ENCODE measurements around the gene CDHR2.
"Not testable (repeated sequence)": the region's sequence is repeated elsewhere in the genome, so short reads cannot be mapped to it uniquely, and the experiment has no call there.

CDHR2 gene

GRCh38 chr5:176575488-176576422 lies 26.6 kb downstream of the CDHR2 start:
- H3K4me3 ChIP-seq = no peak overlapping the region
- no peaks in the 10 kb centered on the region for H3K9me3 ChIP-seq
- no peaks in the 10 kb centered on the region for H3K27me3 ChIP-seq (ENCODE audit: low read depth)
- no peaks in the 10 kb centered on the region for H3K4me1 ChIP-seq
- no peak for DNase-seq (ENCODE audit: low spot score in 2 of 2)
- H3K36me3 ChIP-seq (replicated peaks) = no peaks in the 10 kb centered on the region
- in situ Hi-C loops (cut with MboI; ENCODE audit: low sequenced_read_pairs) = loop anchor here (25.0 kb wide), 1 partner anchor 838 kb away; no protein-coding TSS in a partner anchor

- Histone ChIP-seq H3K36me3 (replicated peaks) (no peaks in the 10 kb centered on the region), H3K9me3 (no peaks in the 10 kb centered on the region), H3K27me3 (ENCODE audit: low read depth) (no peaks in the 10 kb centered on the region), H3K4me1 (no peaks in the 10 kb centered on the region), H3K4me3 (no peak overlapping the region)
- DNase-seq (ENCODE audit: low spot score in 2 of 2) = no peak
- in situ Hi-C loops (cut with MboI; ENCODE audit: low sequenced_read_pairs) = loop anchor here (25.0 kb wide), 1 partner anchor 840 kb away; no protein-coding TSS in a partner anchor
These were observed 28.4 kb downstream of the CDHR2 start for GRCh38 chr5:176577312-176578176.

- in situ Hi-C loops (cut with MboI; ENCODE audit: low sequenced_read_pairs) = loop anchor here (25.0 kb wide), 1 partner anchor 841 kb away; no protein-coding TSS in a partner anchor
- H3K4me1 ChIP-seq = no peaks in the 10 kb centered on the region
- no peaks in the 10 kb centered on the region for H3K36me3 ChIP-seq (replicated peaks)
- H3K9me3 ChIP-seq = no peaks in the 10 kb centered on the region
- DNase-seq (ENCODE audit: low spot score in 2 of 2) = peak in 1 of 2 experiments; percentile 66
- H3K27me3 ChIP-seq (ENCODE audit: low read depth) = no peaks in the 10 kb centered on the region
- no peak overlapping the region for H3K4me3 ChIP-seq
These were observed 29.3 kb downstream of the CDHR2 start for GRCh38 chr5:176578391-176578808.

GRCh38 chr5:176579323-176579722 lies 30.2 kb downstream of the CDHR2 start:
- in situ Hi-C loops (cut with MboI; ENCODE audit: low sequenced_read_pairs) = loop anchor here (25.0 kb wide), 1 partner anchor 842 kb away; no protein-coding TSS in a partner anchor
- no peaks in the 10 kb centered on the region for H3K4me1 ChIP-seq

GRCh38 chr5:176581361-176581760 lies 32.2 kb downstream of the CDHR2 start:
- DNase-seq (ENCODE audit: low spot score in 2 of 2) = no peak
- in situ Hi-C loops (cut with MboI; ENCODE audit: low sequenced_read_pairs) = loop anchor here (25.0 kb wide), 1 partner anchor 844 kb away; no protein-coding TSS in a partner anchor
- Histone ChIP-seq H3K36me3 (replicated peaks) (no peaks in the 10 kb centered on the region), H3K9me3 (0 out of 2 replicates have a peak, but pooled peaks cover 2% of the 10 kb centered on the region), H3K4me1 (no peaks in the 10 kb centered on the region), H3K27me3 (ENCODE audit: low read depth) (no peaks in the 10 kb centered on the region), H3K4me3 (no peak overlapping the region)

More at GRCh38 chr5:176579323-176579722, 30.2 kb downstream of the CDHR2 start:
- H3K9me3 ChIP-seq = no peaks in the 10 kb centered on the region
- no peak overlapping the region for H3K4me3 ChIP-seq
- no peak for DNase-seq (ENCODE audit: low spot score in 2 of 2)
- no peaks in the 10 kb centered on the region for H3K36me3 ChIP-seq (replicated peaks)
- no peaks in the 10 kb centered on the region for H3K27me3 ChIP-seq (ENCODE audit: low read depth)

- H3K4me3 ChIP-seq = no peak overlapping the region
- no peaks in the 10 kb centered on the region for H3K27me3 ChIP-seq (ENCODE audit: low read depth)
- in situ Hi-C loops (cut with MboI; ENCODE audit: low sequenced_read_pairs) = loop anchor here (25.0 kb wide), 1 partner anchor 846 kb away; no protein-coding TSS in a partner anchor
- no peaks in the 10 kb centered on the region for H3K4me1 ChIP-seq
- H3K9me3 ChIP-seq = 0 out of 2 replicates have a peak, but pooled peaks cover 2% of the 10 kb centered on the region
- DNase-seq (ENCODE audit: low spot score in 2 of 2) = no peak
- no peaks in the 10 kb centered on the region for H3K36me3 ChIP-seq (replicated peaks)
These were observed 33.9 kb downstream of the CDHR2 start for GRCh38 chr5:176583076-176583475.

GRCh38 chr5:176587398-176587797 lies 38.3 kb downstream of the CDHR2 start:
- Histone ChIP-seq H3K9me3 (0 out of 2 replicates have a peak, but pooled peaks cover 2% of the 10 kb centered on the region), H3K27me3 (ENCODE audit: low read depth) (no peaks in the 10 kb centered on the region), H3K4me1 (no peaks in the 10 kb centered on the region), H3K36me3 (replicated peaks) (no peaks in the 10 kb centered on the region), H3K4me3 (no peak overlapping the region)
- DNase-seq (ENCODE audit: low spot score in 2 of 2) = no peak
- in situ Hi-C loops (cut with MboI; ENCODE audit: low sequenced_read_pairs) = loop anchor here (25.0 kb wide), 1 partner anchor 850 kb away; no protein-coding TSS in a partner anchor

GRCh38 chr5:176588297-176588696 lies 39.2 kb downstream of the CDHR2 start:
- no peaks in the 10 kb centered on the region for H3K36me3 ChIP-seq (replicated peaks)
- in situ Hi-C loops (cut with MboI; ENCODE audit: low sequenced_read_pairs) = loop anchor here (25.0 kb wide), 1 partner anchor 851 kb away; no protein-coding TSS in a partner anchor
- H3K4me3 ChIP-seq = no peak overlapping the region
- DNase-seq (ENCODE audit: low spot score in 2 of 2) = no peak
- 0 out of 2 replicates have a peak, but pooled peaks cover 2% of the 10 kb centered on the region for H3K9me3 ChIP-seq
- no peaks in the 10 kb centered on the region for H3K27me3 ChIP-seq (ENCODE audit: low read depth)
- no peaks in the 10 kb centered on the region for H3K4me1 ChIP-seq

- in situ Hi-C loops (cut with MboI; ENCODE audit: low sequenced_read_pairs) = loop anchor here (25.0 kb wide), 1 partner anchor 852 kb away; no protein-coding TSS in a partner anchor
- Histone ChIP-seq H3K36me3 (replicated peaks) (no peaks in the 10 kb centered on the region), H3K4me3 (no peak overlapping the region), H3K9me3 (0 out of 2 replicates have a peak, but pooled peaks cover 2% of the 10 kb centered on the region), H3K4me1 (no peaks in the 10 kb centered on the region), H3K27me3 (ENCODE audit: low read depth) (no peaks in the 10 kb centered on the region)
- no peak for DNase-seq (ENCODE audit: low spot score in 2 of 2)
These were observed 40.1 kb downstream of the CDHR2 start for GRCh38 chr5:176589039-176589769.

- Histone ChIP-seq H3K36me3 (replicated peaks) (no peaks in the 10 kb centered on the region), H3K9me3 (no peaks in the 10 kb centered on the region), H3K27me3 (ENCODE audit: low read depth) (no peaks in the 10 kb centered on the region), H3K4me1 (no peaks in the 10 kb centered on the region), H3K4me3 (no peak overlapping the region)
- no peak for DNase-seq (ENCODE audit: low spot score in 2 of 2)
- in situ Hi-C loops (cut with MboI; ENCODE audit: low sequenced_read_pairs) = loop anchor here (25.0 kb wide), 1 partner anchor 853 kb away; no protein-coding TSS in a partner anchor
These were observed 41.0 kb downstream of the CDHR2 start for GRCh38 chr5:176590035-176590717.

GRCh38 chr5:176591667-176592066 lies 42.5 kb downstream of the CDHR2 start:
- not testable (repeated sequence) for H3K4me3 ChIP-seq; H3K27me3 ChIP-seq (ENCODE audit: low read depth); H3K4me1 ChIP-seq; DNase-seq (ENCODE audit: low spot score in 2 of 2); H3K36me3 ChIP-seq (replicated peaks); H3K9me3 ChIP-seq
- in situ Hi-C loops (cut with MboI; ENCODE audit: low sequenced_read_pairs) = loop anchor here (25.0 kb wide), 1 partner anchor 854 kb away; no protein-coding TSS in a partner anchor

GRCh38 chr5:176592573-176592972 lies 43.4 kb downstream of the CDHR2 start:
- H3K4me1 ChIP-seq = no peaks in the 10 kb centered on the region
- no peak for DNase-seq (ENCODE audit: low spot score in 2 of 2)
- H3K36me3 ChIP-seq (replicated peaks) = no peaks in the 10 kb centered on the region
- no peaks in the 10 kb centered on the region for H3K9me3 ChIP-seq
- no peaks in the 10 kb centered on the region for H3K27me3 ChIP-seq (ENCODE audit: low read depth)
- in situ Hi-C loops (cut with MboI; ENCODE audit: low sequenced_read_pairs) = loop anchor here (25.0 kb wide), 1 partner anchor 855 kb away; no protein-coding TSS in a partner anchor
- no peak overlapping the region for H3K4me3 ChIP-seq
